GM12878 (cell line): Measurements from ENCODE around the gene CNTN2. TPM values are rescaled to one million over a fixed set of nuclear protein-coding genes. Genes with fewer than 3 reads are reported as not detected.

Source experiments
- ATAC-seq: fragments of 200-7000 bp; cut with Tn5 transposase; 3 replicates; pipeline ENCODE4 v1.9.1; 2020; ENCODE audit warnings: mild to moderate bottlenecking, moderate library complexity
- BruUV-seq: library from RNA; stranded (reverse); fragments of 400-500 nt; replicated peaks from 2 replicates; lab custom pipeline; 2021; lab: Mats Ljungman, UMichigan
- CTCF ChIA-PET: fragments of 300-600 bp; sonication (Branson Sonifier 250); formaldehyde crosslinking; extraction: SDS; loops from one replicate; lab custom pipeline; 2021; ENCODE audit warnings: inconsistent platforms; lab: Yijun Ruan, JAX
- POLR2A ChIA-PET: fragments of 350-600 bp; formaldehyde crosslinking; extraction: SDS; loops from one replicate; lab custom pipeline; 2021; ENCODE audit warnings: inconsistent platforms; lab: Charles Lee
- RAD21 ChIA-PET: fragments of 300-600 bp; sonication (Branson Sonifier 250); formaldehyde crosslinking; loops from one replicate; lab custom pipeline; 2023; ENCODE audit warnings: antibody characterized with exemption; ENCODE audit not compliant: unreplicated experiment; lab: Charles Lee
- SMC1A ChIA-PET: fragments of 300-600 bp; sonication (Branson Sonifier 250); formaldehyde crosslinking; loops from one replicate; lab custom pipeline; 2023; ENCODE audit not compliant: unreplicated experiment, uncharacterized antibody; lab: Charles Lee
- DNase-seq: peaks from one replicate; pipeline ENCODE4 v3.0.0-alpha.2; 2011; ENCODE audit warnings: low read depth, low spot score
- FAIRE-seq: peaks from 3 replicates; lab custom pipeline; 2011; peaks lifted over from hg19 to GRCh38; lab: Jason Lieb, UNC
- H2AFZ ChIP-seq: 2 replicates; pipeline ENCODE4 v1.6.0; 2011; ENCODE audit warnings: low read depth, low read length, control low read depth; ENCODE audit not compliant: control insufficient read depth
- H3K27ac ChIP-seq: 2 replicates; pipeline ENCODE4 v1.5.1; 2011; ENCODE audit warnings: control low read depth; ENCODE audit not compliant: control insufficient read depth, insufficient read depth
- H3K27me3 ChIP-seq, 2 experiments: replicated peaks in 1 of 2; 2 replicates each; pipeline versions ENCODE4 v1.6.0 to v1.6.1; 2011; ENCODE audit warnings: low read length in 1 of 2; ENCODE audit not compliant: control insufficient read depth in 2 of 2, insufficient read depth in 2 of 2
- H3K36me3 ChIP-seq, 2 experiments: 2 replicates each; pipeline ENCODE4 v1.5.1; 2011; ENCODE audit warnings: low read length in 1 of 2; ENCODE audit not compliant: control insufficient read depth in 2 of 2, insufficient read depth in 2 of 2
- H3K4me1 ChIP-seq: 2 replicates; pipeline ENCODE4 v1.6.1; 2011; ENCODE audit warnings: mild to moderate bottlenecking, low read length, moderate library complexity, mixed read lengths; ENCODE audit not compliant: control insufficient read depth, insufficient read depth
- H3K4me2 ChIP-seq: 2 replicates; pipeline ENCODE4 v1.6.0; 2011; ENCODE audit warnings: control low read depth; ENCODE audit not compliant: control insufficient read depth, insufficient read depth
- H3K4me3 ChIP-seq: fragments of 200-600 bp; sonication (generic); 2 replicates; pipeline ENCODE4 v1.5.1; 2016
- H3K79me2 ChIP-seq: 2 replicates; pipeline ENCODE4 v1.6.0; 2011; ENCODE audit warnings: low read length; ENCODE audit not compliant: control insufficient read depth, insufficient read depth
- H3K9ac ChIP-seq: 2 replicates; pipeline ENCODE4 v1.8.0; 2011; ENCODE audit warnings: low read length, control low read depth, mixed read lengths; ENCODE audit not compliant: control insufficient read depth, insufficient read depth
- H3K9me3 ChIP-seq: replicated peaks from 3 replicates; pipeline ENCODE4 v1.5.1; 2011; ENCODE audit warnings: mild to moderate bottlenecking, low read length; ENCODE audit not compliant: control insufficient read depth, insufficient read depth
- H4K20me1 ChIP-seq: 2 replicates; pipeline ENCODE4 v1.6.0; 2011; ENCODE audit not compliant: control insufficient read depth, insufficient read depth
- BCL3 ChIP-seq: IDR thresholded peaks from 2 replicates; pipeline ENCODE4 v1.6.1; 2011; ENCODE audit warnings: borderline replicate concordance, low read depth, mild to moderate bottlenecking, moderate library complexity, low read length; ENCODE audit not compliant: insufficient read depth, poor library complexity, severe bottlenecking
- CBFB ChIP-seq: IDR thresholded peaks from 2 replicates; pipeline ENCODE4 v1.6.1; 2016; ENCODE audit warnings: antibody characterized with exemption, low read depth
- CEBPB ChIP-seq, 2 experiments: fragments of 150-350 bp in 1 of 2; IDR thresholded peaks; 2 replicates each; pipeline ENCODE4 v1.6.1; 2012 to 2014; ENCODE audit warnings: low read depth in 2 of 2, low read length in 2 of 2, borderline replicate concordance in 1 of 2, inconsistent platforms in 1 of 2
- CHD4 ChIP-seq: fragments of 200-600 bp; sonication (generic); IDR thresholded peaks from 2 replicates; pipeline ENCODE4 v1.6.1; 2016; ENCODE audit warnings: mild to moderate bottlenecking
- HSF1 ChIP-seq: fragments of 150-350 bp; IDR thresholded peaks from 2 replicates; pipeline ENCODE4 v1.6.1; 2014; ENCODE audit warnings: mild to moderate bottlenecking, low read depth, low read length
- NR2F1 ChIP-seq: fragments of 450-650 bp; conservative IDR thresholded peaks from 2 replicates; pipeline ENCODE4 v1.6.1; 2017; ENCODE audit warnings: mild to moderate bottlenecking
- PBX3 ChIP-seq: IDR thresholded peaks from 2 replicates; pipeline ENCODE4 v1.6.1; 2011; ENCODE audit warnings: mild to moderate bottlenecking, low read depth, low read length, moderate library complexity; ENCODE audit not compliant: insufficient replicate concordance
- POLR2A ChIP-seq: IDR thresholded peaks from 2 replicates; pipeline ENCODE4 v1.6.1; 2011; ENCODE audit warnings: low read depth, mild to moderate bottlenecking, low read length
- POLR2AphosphoS2 ChIP-seq: IDR thresholded peaks from 2 replicates; pipeline ENCODE4 v1.6.1; 2011; ENCODE audit warnings: low read depth, mild to moderate bottlenecking, low read length, improper control_type of control experiment, moderate library complexity
- SUZ12 ChIP-seq: fragments of 200-600 bp; sonication (generic); IDR thresholded peaks from one replicate; pipeline ENCODE4 v1.6.1; 2018; ENCODE audit warnings: antibody characterized with exemption, mild to moderate bottlenecking; ENCODE audit not compliant: unreplicated experiment
- YY1 ChIP-seq: IDR thresholded peaks from 2 replicates; pipeline ENCODE4 v1.6.1; 2011; ENCODE audit warnings: low read depth, mild to moderate bottlenecking, low read length
- WGBS: methylation state at CpG from one replicate; pipeline ENCODE4 v1.1.6; 2016; ENCODE audit warnings: low lambda C conversion rate; ENCODE audit not compliant: insufficient replicate concordance, insufficient coverage; ENCODE audit errors: missing lambda C conversion rate; 5-methylcytosine and 5-hydroxymethylcytosine counted together
- in situ Hi-C: fragments of 300-500 bp; cut with MboI; formaldehyde crosslinking; loops from 9 replicates; pipeline ENCODE4 v1.14.3; 2018; ENCODE audit warnings: mixed read lengths
- intact Hi-C: fragments of 100-400 bp; cut with micrococcal nuclease; formaldehyde crosslinking; loops from one replicate; pipeline ENCODE4 v1.14.2; 2022; ENCODE audit not compliant: unreplicated experiment
- polyA plus RNA-seq, 11 experiments: library from polyadenylated mRNA; depleted of rRNA in 4 of 11; unstranded in 6 of 11; stranded (reverse) in 5 of 11; fragments of >200 nt; fragmentation: Nextera tagmentation in 4 of 11; fragmentation: Illumina TruSeq in 1 of 11; extraction: Ambion mirVana in 4 of 11; extraction: Trizol in 1 of 11; gene quantifications; 1 replicate in 1 of 11; 2 replicates in 10 of 11; pipeline versions ENCODE4 v1.2.1 to v1.2.3, GENCODE V29; 2011 to 2016; ENCODE audit warnings: inconsistent platforms in 2 of 11, missing spikeins in 2 of 11, low read depth in 1 of 11
- total RNA-seq, 4 experiments: library from RNA; depleted of rRNA in 3 of 4; stranded (reverse); fragments of >200 nt in 3 of 4; fragmentation: Illumina TruSeq in 1 of 4; extraction: Trizol in 1 of 4; gene quantifications; 2 replicates each; pipeline versions ENCODE4 v1.2.1 to v1.2.3, GENCODE V29; 2013 to 2021

The CNTN2 gene
- total and polyA plus RNA-seq, 10 of the 15 experiments (the other 5 are each of a cell fraction or from before 2014, with no cell fraction given): 0.03 TPM; not detected in 9

GRCh38 chr1:205077158-205077933 lies 34.3 kb downstream of the CNTN2 start:
- H3K9me3 ChIP-seq: no peaks in the 10 kb centered on the region
- H3K4me1 ChIP-seq: no peaks in the 10 kb centered on the region
- no peak overlapping the region for H2AFZ ChIP-seq
- in situ Hi-C loops: no loop called here
- intact Hi-C loops: no loop called here
- no TSS peak for BruUV-seq
- H3K4me2 ChIP-seq: no peak overlapping the region
- no peaks in the 10 kb centered on the region for H3K27me3 ChIP-seq
- no peaks in the 10 kb centered on the region for H3K36me3 ChIP-seq
- CTCF ChIA-PET: interaction anchor here (2.2 to 8.9 kb wide), 2 partner anchors 15 to 64 kb away, joined by 8 to 65 read pairs; no protein-coding TSS in a partner anchor
- RAD21 ChIA-PET: no interaction called here
- POLR2A ChIA-PET: no interaction called here
- FAIRE-seq: no peak
- H4K20me1 ChIP-seq: no peaks in the 10 kb centered on the region
- SMC1A ChIA-PET: interaction anchor here (1.0 to 1.2 kb wide), 2 partner anchors 11 kb away, joined by 3 to 4 read pairs; no protein-coding TSS in a partner anchor
- WGBS: 62% methylated on average over 7 of the region's 7 CpGs
- ATAC-seq: no peak
- DNase-seq: no peak
- no peak for TF ChIP-seq SUZ12
- TF ChIP-seq CEBPB (IDR thresholded peaks at IDR 0.05; ENCODE audit: borderline replicate concordance in 1 of 2, low read depth in 2 of 2, low read length in 2 of 2): no peak
- TF ChIP-seq PBX3: no peak
- no peak for TF ChIP-seq YY1
- TF ChIP-seq POLR2AphosphoS2: no peak
- TF ChIP-seq BCL3: no peak
- TF ChIP-seq CBFB: no peak
- TF ChIP-seq NR2F1: no peak
- no peak for TF ChIP-seq POLR2A
- no peak for TF ChIP-seq CHD4
- no peak for TF ChIP-seq HSF1
- TF ChIP-seq, all 136 proteins: peak for 0
- Histone ChIP-seq H3K27ac (no peak overlapping the region), H3K4me3 (no peak overlapping the region), H3K9ac (no peak overlapping the region), H3K79me2 (no peaks in the 10 kb centered on the region)
